IPS DF 4.7 (cell line): ENCODE data around the gene COL8A1.

Experiments used
- DNase-seq: peaks from one replicate; pipeline ENCODE4 v3.0.0-alpha.2; 2013; ENCODE audit warnings: low spot score; ENCODE audit errors: extremely low read depth

COL8A1 gene

GRCh38 chr3:99639579-99639978 lies 1.2 kb downstream of the COL8A1 start:
- no peak for DNase-seq

GRCh38 chr3:99640214-99640851 lies 1.9 kb downstream of the COL8A1 start:
- no peak for DNase-seq

- no peak for DNase-seq
Measured at GRCh38 chr3:99641480-99641879, 3.1 kb downstream of the COL8A1 start.

DNA sequence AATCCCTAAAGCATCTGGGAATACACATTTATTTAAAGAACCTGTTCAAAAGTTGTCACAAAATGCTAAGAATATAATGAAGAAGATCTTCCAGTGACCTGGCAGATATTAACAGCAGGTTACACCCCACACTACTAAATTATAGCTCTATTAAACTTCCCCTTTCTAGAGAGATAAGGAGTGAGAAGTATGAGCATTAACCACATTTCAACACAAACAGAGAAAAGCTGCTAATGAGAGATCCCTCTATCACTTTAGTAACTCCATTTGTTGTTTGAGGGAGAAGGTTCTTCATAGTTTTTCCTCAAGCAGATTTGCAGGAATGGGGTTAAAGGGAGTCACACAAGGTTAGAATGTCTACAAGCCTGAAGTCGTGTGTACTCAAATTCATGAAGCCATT lies 3.6 kb downstream of the COL8A1 start:
- no peak for DNase-seq

DNA sequence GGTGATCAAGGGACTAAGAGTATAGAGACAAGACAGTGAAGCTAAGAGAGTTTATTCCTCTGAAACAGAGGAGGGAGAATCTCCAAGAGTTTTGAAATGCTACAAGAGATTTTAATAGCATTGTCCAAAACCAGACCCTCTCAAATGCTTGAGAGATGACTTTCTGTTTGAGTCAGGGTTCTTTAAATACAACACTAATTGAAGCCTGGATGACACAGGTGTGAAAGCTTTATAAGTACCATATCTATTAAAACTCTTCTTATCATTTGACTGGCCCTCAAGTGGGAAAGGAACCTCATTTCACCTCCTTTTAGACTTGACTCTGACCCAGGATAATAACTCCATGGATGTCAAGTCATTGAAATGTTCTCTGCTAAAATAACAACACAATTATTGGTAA lies 5.6 kb downstream of the COL8A1 start:
- no peak for DNase-seq

GRCh38 chr3:99644746-99645145 lies 6.4 kb downstream of the COL8A1 start:
- no peak for DNase-seq

GRCh38 chr3:99645277-99646106 lies 7.1 kb downstream of the COL8A1 start:
- no peak for DNase-seq

- DNase-seq = no peak
Measured at GRCh38 chr3:99646107-99646435, 7.7 kb downstream of the COL8A1 start.

GRCh38 chr3:99647081-99647480 lies 8.7 kb downstream of the COL8A1 start:
- no peak for DNase-seq

- no peak for DNase-seq
Measured at GRCh38 chr3:99648101-99648500, 9.7 kb downstream of the COL8A1 start.

DNA sequence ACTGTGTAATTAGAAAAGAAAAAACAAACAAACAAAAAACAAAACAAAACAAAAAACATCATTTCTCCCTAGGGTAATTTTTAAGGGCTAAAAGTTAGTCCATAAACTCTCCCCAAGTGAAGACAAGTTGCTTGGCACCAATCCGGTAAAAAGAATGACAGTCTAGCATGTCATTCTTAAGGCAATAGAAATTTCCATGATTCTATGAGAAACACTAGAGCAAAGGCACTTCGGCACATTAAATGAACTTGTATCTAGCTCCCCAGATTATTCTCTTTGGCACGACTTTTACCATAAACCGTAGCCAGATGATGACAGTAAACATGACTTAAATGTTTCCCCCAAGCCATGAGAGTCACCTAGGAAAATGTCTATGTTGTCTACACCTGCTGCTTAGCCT lies 10.1 kb downstream of the COL8A1 start:
- no peak for DNase-seq

- DNase-seq = no peak
Measured at GRCh38 chr3:99651531-99651930, 13.1 kb downstream of the COL8A1 start.

GRCh38 chr3:99656624-99657023 lies 18.2 kb downstream of the COL8A1 start:
- DNase-seq = no peak

DNA sequence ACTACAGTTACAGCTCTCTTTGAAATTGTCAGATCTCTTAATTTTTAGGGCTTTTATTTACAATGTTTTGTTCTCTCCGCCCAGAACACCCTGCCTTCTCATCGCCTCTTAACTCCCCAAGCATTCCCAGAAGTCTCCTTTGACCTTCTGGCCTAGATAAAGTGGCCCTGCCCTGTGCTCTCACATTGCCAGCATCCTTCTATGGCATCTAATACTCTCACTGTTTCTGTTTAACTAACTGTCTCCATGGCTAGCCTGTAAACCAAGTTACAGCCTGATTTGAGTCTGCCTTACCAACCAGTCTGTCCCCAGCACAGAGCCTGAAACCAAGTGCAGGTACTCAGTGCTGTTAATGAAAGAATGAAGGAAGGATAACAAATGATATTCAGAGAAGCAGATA lies 19.9 kb downstream of the COL8A1 start:
- DNase-seq = no peak

GRCh38 chr3:99659032-99659431 lies 20.6 kb downstream of the COL8A1 start:
- no peak for DNase-seq

- no peak for DNase-seq
Measured at GRCh38 chr3:99659951-99660350, 21.6 kb downstream of the COL8A1 start.

DNA sequence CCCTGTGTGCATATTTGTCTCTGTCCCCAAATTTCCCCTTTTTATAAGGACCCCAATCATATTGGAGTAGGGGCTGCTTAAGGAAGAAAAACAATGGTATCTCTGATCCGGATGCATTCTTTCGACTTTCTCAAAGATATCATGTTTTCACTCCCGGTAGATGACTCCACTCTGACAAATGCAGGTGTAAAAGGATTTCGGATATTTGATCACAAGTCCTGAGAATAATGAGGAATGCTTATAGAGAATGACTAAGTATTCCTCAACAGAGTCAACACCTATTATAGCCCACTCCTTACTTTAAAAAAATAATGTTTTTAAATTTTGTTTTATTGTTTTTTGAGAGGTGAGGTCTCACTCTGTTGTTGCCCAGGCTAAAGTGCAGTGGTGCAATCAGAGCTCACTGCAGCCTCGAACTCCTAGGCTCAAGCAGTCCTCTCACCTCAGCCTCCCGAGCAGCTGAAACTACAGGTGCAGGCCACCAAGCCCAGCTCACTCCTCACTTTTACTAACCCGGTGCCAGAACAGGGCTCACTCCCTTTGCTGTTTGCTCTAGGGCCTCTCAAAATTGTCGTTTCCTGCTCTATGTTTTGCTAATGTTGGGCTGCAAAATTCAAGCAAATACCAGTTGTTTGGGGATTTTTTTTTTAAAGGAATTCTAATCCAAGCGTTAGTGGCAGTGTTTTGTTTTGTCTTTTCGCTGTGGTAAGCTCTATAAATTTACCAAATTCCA lies 24.6 kb downstream of the COL8A1 start:
- no peak for DNase-seq

GRCh38 chr3:99663977-99664376 lies 25.6 kb downstream of the COL8A1 start:
- no peak for DNase-seq

GRCh38 chr3:99665017-99665416 lies 26.6 kb downstream of the COL8A1 start:
- DNase-seq = no peak

- DNase-seq = no peak
Measured at GRCh38 chr3:99666201-99666600, 27.8 kb downstream of the COL8A1 start.

DNA sequence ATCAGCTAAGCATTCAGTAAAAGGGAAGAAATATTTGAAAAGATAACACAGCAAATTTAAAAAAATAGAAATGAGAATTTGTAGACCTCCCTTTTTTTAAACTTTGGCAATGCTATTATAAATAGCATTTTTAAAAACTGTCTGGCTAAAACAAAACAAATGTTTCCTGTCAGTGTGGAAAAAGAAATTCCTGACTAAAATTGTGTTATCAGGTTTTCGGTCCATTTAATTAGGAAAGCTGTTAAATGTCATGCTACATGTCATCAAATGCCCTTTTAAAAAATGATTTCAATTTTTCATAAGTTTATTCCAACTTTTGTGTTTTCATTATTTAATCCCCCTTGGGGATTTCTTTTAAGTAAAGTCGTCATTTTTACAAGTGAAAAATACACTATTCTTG lies 29.6 kb downstream of the COL8A1 start:
- DNase-seq = no peak

DNA sequence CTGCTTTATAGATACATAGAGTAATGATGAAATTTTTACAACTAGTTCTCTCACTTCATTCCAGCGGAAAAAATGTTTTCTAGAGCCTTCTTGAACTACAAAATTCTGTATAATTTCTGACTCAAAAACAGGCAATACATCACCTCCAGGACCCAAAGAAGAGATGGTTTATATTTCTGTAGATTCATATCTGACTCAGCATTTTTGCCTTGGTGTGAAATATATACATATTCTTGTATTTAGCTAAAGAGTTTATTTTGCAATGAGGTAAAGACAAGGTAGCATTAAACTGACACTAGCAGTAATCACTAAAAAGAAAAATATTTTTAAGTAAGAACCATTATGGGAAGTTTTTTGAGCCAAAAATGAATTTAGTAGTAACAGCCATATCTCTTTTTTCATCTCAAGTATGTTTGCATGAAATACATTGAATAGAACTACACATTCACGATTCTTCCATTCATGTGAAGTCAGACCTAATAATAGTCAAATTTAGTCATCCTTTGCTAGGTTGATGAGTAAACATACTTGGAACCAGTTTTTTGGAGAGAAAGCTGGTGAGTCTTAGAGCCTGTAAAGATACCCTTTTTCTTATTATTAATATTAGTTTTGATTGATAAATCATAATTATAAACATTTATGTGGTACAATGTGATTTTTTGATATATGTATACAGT lies 31.6 kb downstream of the COL8A1 start:
- no peak for DNase-seq
